ENCODE results near the gene RPTOR. TPM values are rescaled to one million over a fixed set of nuclear protein-coding genes. Genes with fewer than 3 reads are reported as not detected.
A peak's percentile ranks its signal among the peaks of the same experiment; 100 is the strongest.

The RPTOR gene
- total RNA-seq, 4 donors from 2014 or later = 34.1 to 65.8 (median 43.6) TPM

DNA sequence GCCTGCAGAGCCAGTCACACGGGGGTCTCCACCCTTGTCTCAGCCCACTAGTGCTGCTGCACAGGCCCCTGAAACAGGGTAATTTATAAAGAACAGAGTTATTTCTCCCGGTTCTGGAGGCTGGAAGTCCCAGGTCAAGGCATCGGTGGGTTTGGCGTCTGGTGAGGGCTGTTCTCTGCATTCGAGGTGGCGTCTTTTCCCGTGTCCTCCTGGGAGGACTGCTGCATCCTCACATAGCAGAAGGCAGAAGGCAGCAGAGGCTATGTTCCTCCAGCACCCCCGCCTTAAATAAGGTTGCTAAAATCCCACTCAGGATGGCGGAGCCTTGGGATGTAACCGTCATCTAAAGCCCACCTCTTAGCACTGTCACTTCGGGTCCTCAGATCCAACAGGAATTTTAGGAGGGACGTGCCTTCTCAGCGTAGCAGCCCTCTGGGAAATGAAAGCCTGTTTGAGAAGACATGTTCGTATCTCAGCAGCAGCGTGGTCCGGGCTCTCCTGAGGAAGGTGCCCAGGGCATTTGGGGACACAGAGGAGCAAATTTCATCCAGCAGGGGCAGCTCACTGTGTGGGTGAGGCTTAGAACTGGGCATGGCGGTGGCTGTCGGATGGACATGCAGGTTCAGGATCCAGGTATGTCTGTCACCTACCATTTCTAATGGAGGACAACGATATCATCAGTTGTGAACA is 225.4 kb downstream of the RPTOR start:
- H3K27ac ChIP-seq (replicated peaks in 1 of 4) = no peak overlapping the region
- no peak overlapping the region for H3K4me3 ChIP-seq
- intact Hi-C loops (cut with DNase I) = loop anchor here (10.0 kb wide), 1 partner anchor 65 kb away; no protein-coding TSS in a partner anchor
- H3K4me1 ChIP-seq = peaks cover 12 to 31% (median 30%) of the 10 kb centered on the region in 4 donors
- 92% methylated on average over 18 of the region's 19 CpGs for WGBS
- DNase-seq (ENCODE audit: extremely low spot score) = no peak
- H3K9me3 ChIP-seq = no peaks in the 10 kb centered on the region
- no peaks in the 10 kb centered on the region for H3K27me3 ChIP-seq
- TF ChIP-seq EP300 (IDR thresholded peaks at IDR 0.05) = no peak
- no peak for TF ChIP-seq POLR2A (IDR thresholded peaks at IDR 0.05; ENCODE audit: low read depth)
- TF ChIP-seq, protein P1, sequence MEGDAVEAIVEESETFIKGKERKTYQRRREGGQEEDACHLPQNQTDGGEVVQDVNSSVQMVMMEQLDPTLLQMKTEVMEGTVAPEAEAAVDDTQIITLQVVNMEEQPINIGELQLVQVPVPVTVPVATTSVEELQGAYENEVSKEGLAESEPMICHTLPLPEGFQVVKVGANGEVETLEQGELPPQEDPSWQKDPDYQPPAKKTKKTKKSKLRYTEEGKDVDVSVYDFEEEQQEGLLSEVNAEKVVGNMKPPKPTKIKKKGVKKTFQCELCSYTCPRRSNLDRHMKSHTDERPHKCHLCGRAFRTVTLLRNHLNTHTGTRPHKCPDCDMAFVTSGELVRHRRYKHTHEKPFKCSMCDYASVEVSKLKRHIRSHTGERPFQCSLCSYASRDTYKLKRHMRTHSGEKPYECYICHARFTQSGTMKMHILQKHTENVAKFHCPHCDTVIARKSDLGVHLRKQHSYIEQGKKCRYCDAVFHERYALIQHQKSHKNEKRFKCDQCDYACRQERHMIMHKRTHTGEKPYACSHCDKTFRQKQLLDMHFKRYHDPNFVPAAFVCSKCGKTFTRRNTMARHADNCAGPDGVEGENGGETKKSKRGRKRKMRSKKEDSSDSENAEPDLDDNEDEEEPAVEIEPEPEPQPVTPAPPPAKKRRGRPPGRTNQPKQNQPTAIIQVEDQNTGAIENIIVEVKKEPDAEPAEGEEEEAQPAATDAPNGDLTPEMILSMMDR (IDR thresholded peaks at IDR 0.05) = no peak
- no peak for TF ChIP-seq POLR2AphosphoS5 (IDR thresholded peaks at IDR 0.05)
- H3K36me3 ChIP-seq = peaks cover 0 to 11% (median 0%) of the 10 kb centered on the region in 4 donors

DNA sequence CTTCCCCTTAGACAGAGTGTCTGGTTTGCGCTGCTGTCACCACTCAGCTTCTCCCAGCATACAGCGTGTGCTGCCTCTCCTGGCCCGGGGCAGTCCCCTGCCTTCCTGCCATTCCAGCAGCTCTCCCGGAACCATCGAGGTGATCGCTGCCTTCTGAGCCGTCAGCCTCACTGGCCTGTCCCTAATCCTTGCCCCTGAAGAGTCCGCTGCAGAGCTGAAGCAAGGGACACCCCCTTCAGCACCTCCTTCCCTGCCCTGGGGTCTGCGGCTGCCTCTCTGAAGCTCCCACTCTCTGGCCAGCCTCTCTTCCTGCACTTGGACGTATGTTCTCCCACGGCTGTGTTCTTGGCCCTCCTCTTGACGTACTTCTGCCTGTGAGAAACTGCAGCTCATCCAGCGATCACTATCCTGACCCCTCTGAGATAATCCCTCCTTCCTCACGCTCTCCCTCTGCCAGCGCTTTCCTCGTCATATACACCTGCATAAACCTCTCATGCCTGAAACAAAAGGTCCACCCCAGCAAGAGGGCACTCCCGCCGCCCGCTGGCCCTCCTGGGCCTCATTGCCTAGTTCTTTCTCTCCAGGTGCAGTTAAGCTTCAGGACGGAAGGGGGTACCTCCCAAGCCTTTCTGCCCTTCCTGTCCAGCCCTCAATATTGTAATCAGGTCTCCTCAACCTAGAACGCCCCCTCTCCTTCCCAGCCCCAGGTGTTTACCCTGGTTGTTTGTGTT is 226.4 kb downstream of the RPTOR start:
- Histone ChIP-seq H3K27me3 (no peaks in the 10 kb centered on the region), H3K36me3 (peaks cover 0 to 11% (median 0%) of the 10 kb centered on the region in 4 donors), H3K4me3 (no peak overlapping the region), H3K27ac (replicated peaks in 1 of 4) (no peak overlapping the region), H3K4me1 (peaks cover 12 to 39% (median 34%) of the 10 kb centered on the region in 4 donors), H3K9me3 (no peaks in the 10 kb centered on the region)
- no peak for DNase-seq (ENCODE audit: extremely low spot score)
- TF ChIP-seq POLR2AphosphoS5 (IDR thresholded peaks at IDR 0.05) = no peak
- TF ChIP-seq, protein P1 (IDR thresholded peaks at IDR 0.05) = no peak
- TF ChIP-seq EP300 (IDR thresholded peaks at IDR 0.05) = no peak
- no peak for TF ChIP-seq POLR2A (IDR thresholded peaks at IDR 0.05; ENCODE audit: low read depth)
- 86% methylated on average over 21 of the region's 21 CpGs for WGBS
- intact Hi-C loops (cut with DNase I) = loop anchor here (10.0 kb wide), 1 partner anchor 64 kb away; no protein-coding TSS in a partner anchor

DNA sequence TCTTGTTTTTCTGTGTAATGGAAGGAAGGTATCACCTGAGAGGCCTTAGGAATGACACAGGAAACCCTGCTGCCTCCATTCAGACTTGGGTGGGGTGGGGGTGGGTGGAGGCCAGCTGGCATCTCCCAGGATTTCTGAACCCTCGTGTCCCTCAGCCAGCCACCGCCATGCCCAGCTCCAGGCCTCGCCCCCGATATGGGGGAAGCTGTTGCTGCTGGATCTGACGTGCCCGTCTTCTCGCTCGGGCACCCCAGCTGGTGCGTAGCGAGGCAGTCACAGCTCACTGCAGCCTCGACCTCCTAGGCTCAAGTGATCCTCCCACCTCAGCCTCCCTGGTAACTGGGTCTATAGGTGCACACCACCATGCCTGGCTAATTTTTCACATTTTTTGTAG is 227.0 kb downstream of the RPTOR start:
- DNase-seq (ENCODE audit: extremely low spot score) = no peak
- H3K9me3 ChIP-seq = no peaks in the 10 kb centered on the region
- H3K27ac ChIP-seq (replicated peaks in 1 of 4) = peak overlapping the region in 1 of 4 donors; percentile 80
- peaks cover 0 to 11% (median 1%) of the 10 kb centered on the region in 4 donors for H3K36me3 ChIP-seq
- no peak overlapping the region for H3K4me3 ChIP-seq
- WGBS = 76% methylated on average over 6 of the region's 11 CpGs
- TF ChIP-seq POLR2A (IDR thresholded peaks at IDR 0.05; ENCODE audit: low read depth) (no peak), POLR2AphosphoS5 (IDR thresholded peaks at IDR 0.05) (no peak), EP300 (IDR thresholded peaks at IDR 0.05) (no peak)
- TF ChIP-seq, protein P1 (IDR thresholded peaks at IDR 0.05) = no peak
- H3K4me1 ChIP-seq = peaks cover 12 to 39% (median 34%) of the 10 kb centered on the region in 4 donors
- no peaks in the 10 kb centered on the region for H3K27me3 ChIP-seq
- intact Hi-C loops (cut with DNase I) = loop anchor here (10.0 kb wide), 1 partner anchor 63 kb away; no protein-coding TSS in a partner anchor

DNA sequence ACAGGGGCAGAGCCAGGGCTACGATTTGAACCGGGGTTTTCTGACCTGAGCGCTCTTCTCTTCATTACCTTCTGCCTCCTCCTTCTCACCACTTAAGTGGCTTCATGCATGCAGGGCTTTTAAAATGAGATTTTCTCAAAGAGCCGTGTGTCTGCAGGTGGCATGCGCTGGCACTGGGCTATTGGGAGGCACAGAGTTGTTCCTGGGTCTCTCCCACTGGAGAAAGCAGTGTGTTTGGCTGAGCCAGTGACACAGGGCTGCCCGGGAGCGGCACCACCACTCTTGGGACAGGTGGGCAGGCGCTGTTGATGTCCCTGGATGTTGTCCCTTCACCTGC is 228.2 kb downstream of the RPTOR start:
- intact Hi-C loops (cut with DNase I) = loop anchor here (10.0 kb wide), 1 partner anchor 62 kb away; no protein-coding TSS in a partner anchor
- H3K27ac ChIP-seq (replicated peaks in 1 of 4) = peak overlapping the region; percentile 72 to 86 (median 80)
- peaks cover 12 to 45% (median 34%) of the 10 kb centered on the region in 4 donors for H3K4me1 ChIP-seq
- TF ChIP-seq POLR2AphosphoS5 (IDR thresholded peaks at IDR 0.05) (no peak), EP300 (IDR thresholded peaks at IDR 0.05) (no peak)
- TF ChIP-seq, protein P1 (IDR thresholded peaks at IDR 0.05) = no peak
- H3K4me3 ChIP-seq = no peak overlapping the region
- no peak for DNase-seq (ENCODE audit: extremely low spot score)
- no peaks in the 10 kb centered on the region for H3K9me3 ChIP-seq
- peaks cover 0 to 11% (median 3%) of the 10 kb centered on the region in 4 donors for H3K36me3 ChIP-seq
- WGBS = 87% methylated on average over 7 of the region's 8 CpGs
- H3K27me3 ChIP-seq = no peaks in the 10 kb centered on the region

Data from esophagus muscularis mucosa (tissue), 4 donors.